22Rv1 (cell line): Measurements from ENCODE around the gene GABARAP.

Experiments
- CTCF ChIP-seq: fragments of 450-650 bp; IDR thresholded peaks from 2 replicates; pipeline ENCODE4 v1.5.1; 2017; ENCODE audit warnings: mild to moderate bottlenecking
- ZFX ChIP-seq: fragments of 450-650 bp; IDR thresholded peaks from 2 replicates; pipeline ENCODE4 v1.6.1; 2017; ENCODE audit warnings: antibody characterized with exemption, borderline replicate concordance

GRCh38 chr17:7219229-7219811 is 22.9 kb downstream of the GABARAP start:
- TF ChIP-seq CTCF: no peak
- TF ChIP-seq ZFX: no peak
